SHP77 (cell line): ENCODE measurements around the gene YWHAG.
A peak's percentile ranks its signal among the peaks of the same experiment; 100 is the strongest.
"Not testable (repeated sequence)": the region's sequence is repeated elsewhere in the genome, so short reads cannot be mapped to it uniquely, and the experiment has no call there.

Experiments used
- DNase-seq, 2 experiments: peaks; one replicate each; lab custom pipeline; 2025; lab: John Stamatoyannopoulos, UW

YWHAG gene

GRCh38 chr7:76377186-76377918 lies 18.6 kb upstream of the YWHAG start:
- DNase-seq = peak; percentile 42 to 48

- no peak for DNase-seq
Observed at GRCh38 chr7:76375251-76375650, 16.5 kb upstream of the YWHAG start.

- DNase-seq = no peak
Observed at GRCh38 chr7:76372984-76373833, 14.4 kb upstream of the YWHAG start.

- no peak for DNase-seq
Observed at GRCh38 chr7:76371396-76371795, 12.6 kb upstream of the YWHAG start.

- DNase-seq = no peak
Observed at GRCh38 chr7:76369018-76369417, 10.2 kb upstream of the YWHAG start.

GRCh38 chr7:76368190-76368589 lies 9.4 kb upstream of the YWHAG start:
- no peak for DNase-seq

- DNase-seq = no peak
Observed at GRCh38 chr7:76364198-76364584, 5.4 kb upstream of the YWHAG start.

- DNase-seq = not testable (repeated sequence)
Observed at GRCh38 chr7:76363754-76364153, 5.0 kb upstream of the YWHAG start.

- no peak for DNase-seq
Observed at GRCh38 chr7:76359978-76360638, 1.3 kb upstream of the YWHAG start.

- DNase-seq = peak; percentile 96
Observed at GRCh38 chr7:76359111-76359977, 553 bp upstream of the YWHAG start.

GRCh38 chr7:76358011-76358480 lies 745 bp downstream of the YWHAG start:
- peak; percentile 10 to 27 for DNase-seq

GRCh38 chr7:76357475-76358010 lies 1.2 kb downstream of the YWHAG start:
- no peak for DNase-seq

GRCh38 chr7:76356823-76357222 lies 2.0 kb downstream of the YWHAG start:
- peak in 1 of 2 experiments; percentile 9 for DNase-seq

GRCh38 chr7:76356115-76356514 lies 2.7 kb downstream of the YWHAG start:
- no peak for DNase-seq

GRCh38 chr7:76354981-76355730 lies 3.6 kb downstream of the YWHAG start:
- DNase-seq = no peak

GRCh38 chr7:76354516-76354915 lies 4.3 kb downstream of the YWHAG start:
- DNase-seq = no peak

- DNase-seq = no peak
Observed at GRCh38 chr7:76353744-76354143, 5.0 kb downstream of the YWHAG start.

GRCh38 chr7:76352193-76352592 lies 6.6 kb downstream of the YWHAG start:
- DNase-seq = no peak

- DNase-seq = no peak
Observed at GRCh38 chr7:76351372-76351771, 7.4 kb downstream of the YWHAG start.

GRCh38 chr7:76349313-76349885 lies 9.4 kb downstream of the YWHAG start:
- DNase-seq = no peak
